Breast epithelium (tissue), 4 donors: ENCODE data around the gene CELF3. TPM values are rescaled to one million over a fixed set of nuclear protein-coding genes. Genes with fewer than 3 reads are reported as not detected.

Experiments used
- DNase-seq, 2 donors: peaks; one replicate each; pipeline ENCODE4 v3.0.0-alpha.2; 2019; ENCODE audit warnings: low spot score in 2 of 2
- H3K27ac ChIP-seq, 2 donors: fragments of 200-600 bp; sonication (generic) in 1 of 2; one replicate each; pipeline ENCODE4 v1.5.1; 2016 to 2019; ENCODE audit warnings: mild to moderate bottlenecking in 1 of 2
- H3K27me3 ChIP-seq, 2 donors: fragments of 200-600 bp; sonication (generic) in 1 of 2; one replicate each; pipeline versions ENCODE4 v1.5.1 to v1.6.0; 2017 to 2019; ENCODE audit warnings: control low read depth in 1 of 2, mild to moderate bottlenecking in 1 of 2
- H3K36me3 ChIP-seq: fragments of 200-600 bp; one replicate; pipeline ENCODE4 v1.5.1; 2019
- H3K4me1 ChIP-seq, 2 donors: fragments of 200-600 bp; sonication (generic); one replicate each; pipeline ENCODE4 v1.5.1; 2016 to 2019; ENCODE audit warnings: control low read depth in 1 of 2
- H3K4me3 ChIP-seq, 3 donors: fragments of 200-600 bp; sonication (generic); 1 replicate in 2 of 3; 2 replicates in 1 of 3; pipeline ENCODE4 v1.5.1; 2016 to 2019; ENCODE audit warnings: mild to moderate bottlenecking in 3 of 3, moderate library complexity in 2 of 3
- H3K9me3 ChIP-seq, 2 donors: fragments of 200-600 bp; sonication (generic) in 1 of 2; one replicate each; pipeline ENCODE4 v1.5.1; 2016 to 2019; ENCODE audit warnings: control low read depth in 1 of 2
- CTCF ChIP-seq, 3 donors: fragments of 450-650 bp; IDR thresholded peaks; one replicate each; pipeline ENCODE4 v1.5.1; 2016 to 2017; ENCODE audit warnings: antibody characterized with exemption in 3 of 3, mild to moderate bottlenecking in 3 of 3, moderate library complexity in 3 of 3
- POLR2A ChIP-seq: fragments of 450-650 bp; IDR thresholded peaks from one replicate; pipeline ENCODE4 v1.6.1; 2016; ENCODE audit warnings: antibody characterized with exemption, mild to moderate bottlenecking, moderate library complexity
- POLR2AphosphoS5 ChIP-seq, 3 donors: sonication (generic); formaldehyde crosslinking; IDR thresholded peaks; one replicate each; pipeline ENCODE4 v1.6.1; 2017; ENCODE audit warnings: antibody characterized with exemption in 3 of 3
- intact Hi-C: fragments of 100-400 bp; cut with DNase I; formaldehyde crosslinking; loops from one replicate; pipeline ENCODE4 v1.15.1; 2023; ENCODE audit warnings: low total_unique reads
- total RNA-seq, 3 donors: library from RNA; depleted of rRNA; stranded (reverse); fragments of >200 nt; gene quantifications; one replicate each; pipeline ENCODE4 v1.1.0, GENCODE V29; 2016

The CELF3 gene
- total RNA-seq, 3 donors from 2014 or later: not detected

GRCh38 chr1:151715726-151716404 is 738 bp downstream of the CELF3 start:
- H3K27me3 ChIP-seq: peaks cover 0 to 35% of the 10 kb centered on the region in 2 donors
- no peaks in the 10 kb centered on the region for H3K4me1 ChIP-seq
- no peak overlapping the region for H3K27ac ChIP-seq
- H3K36me3 ChIP-seq: no peaks in the 10 kb centered on the region
- no peak overlapping the region for H3K4me3 ChIP-seq
- intact Hi-C loops: no loop called here
- no peak for DNase-seq
- TF ChIP-seq POLR2A: no peak
- TF ChIP-seq CTCF (IDR thresholded peaks at IDR 0.05): no peak
- H3K9me3 ChIP-seq: no peaks in the 10 kb centered on the region

GRCh38 chr1:151714820-151715725 is 1.5 kb downstream of the CELF3 start:
- H3K36me3 ChIP-seq: no peaks in the 10 kb centered on the region
- no peak overlapping the region for H3K4me3 ChIP-seq
- intact Hi-C loops: no loop called here
- TF ChIP-seq POLR2AphosphoS5 (IDR thresholded peaks at IDR 0.05): no peak
- no peak for TF ChIP-seq CTCF (IDR thresholded peaks at IDR 0.05)
- no peak for TF ChIP-seq POLR2A
- H3K27me3 ChIP-seq: peaks cover 0 to 35% of the 10 kb centered on the region in 2 donors
- DNase-seq: no peak
- no peaks in the 10 kb centered on the region for H3K9me3 ChIP-seq
- no peak overlapping the region for H3K27ac ChIP-seq
- H3K4me1 ChIP-seq: no peaks in the 10 kb centered on the region

- no peaks in the 10 kb centered on the region for H3K36me3 ChIP-seq
- H3K4me1 ChIP-seq: no peaks in the 10 kb centered on the region
- H3K4me3 ChIP-seq: no peak overlapping the region
- H3K9me3 ChIP-seq: no peaks in the 10 kb centered on the region
- DNase-seq: no peak
- peaks cover 0 to 35% of the 10 kb centered on the region in 2 donors for H3K27me3 ChIP-seq
- intact Hi-C loops: no loop called here
- TF ChIP-seq POLR2A (no peak), CTCF (IDR thresholded peaks at IDR 0.05) (no peak), POLR2AphosphoS5 (IDR thresholded peaks at IDR 0.05) (no peak)
- no peak overlapping the region for H3K27ac ChIP-seq
Observed at GRCh38 chr1:151713874-151714273, 2.7 kb downstream of the CELF3 start.

GRCh38 chr1:151713044-151713443 is 3.6 kb downstream of the CELF3 start:
- peaks cover 0 to 33% of the 10 kb centered on the region in 2 donors for H3K27me3 ChIP-seq
- intact Hi-C loops: no loop called here
- H3K4me3 ChIP-seq: no peak overlapping the region
- H3K4me1 ChIP-seq: no peaks in the 10 kb centered on the region
- H3K27ac ChIP-seq: no peak overlapping the region
- no peak for DNase-seq
- no peaks in the 10 kb centered on the region for H3K9me3 ChIP-seq
- TF ChIP-seq POLR2A: no peak
- no peaks in the 10 kb centered on the region for H3K36me3 ChIP-seq

- TF ChIP-seq POLR2A (no peak), POLR2AphosphoS5 (IDR thresholded peaks at IDR 0.05) (no peak), CTCF (IDR thresholded peaks at IDR 0.05) (no peak)
- intact Hi-C loops: no loop called here
- H3K4me1 ChIP-seq: no peaks in the 10 kb centered on the region
Observed at GRCh38 chr1:151711951-151712350, 4.7 kb downstream of the CELF3 start.

More at GRCh38 chr1:151711951-151712350, 4.7 kb downstream of the CELF3 start:
- Histone ChIP-seq H3K4me3 (no peak overlapping the region), H3K27me3 (peaks cover 0 to 23% of the 10 kb centered on the region in 2 donors), H3K27ac (no peak overlapping the region), H3K9me3 (no peaks in the 10 kb centered on the region), H3K36me3 (no peaks in the 10 kb centered on the region)
- DNase-seq: no peak
